Panc1 (cell line): ENCODE measurements around the gene CAMK1D.

Experiments
- CTCF ChIP-seq: fragments of 450-650 bp; IDR thresholded peaks from 2 replicates; pipeline ENCODE4 v1.5.1; 2017; ENCODE audit warnings: mild to moderate bottlenecking
- POLR2AphosphoS5 ChIP-seq: IDR thresholded peaks from 2 replicates; pipeline ENCODE4 v1.6.1; 2012; ENCODE audit warnings: mild to moderate bottlenecking, low read depth, low read length, moderate library complexity
- REST ChIP-seq, 2 experiments: IDR thresholded peaks; 2 replicates each; pipeline ENCODE4 v1.6.1; 2011 to 2012; ENCODE audit warnings: low read depth in 2 of 2, control low read depth in 1 of 2, low read length in 1 of 2, mild to moderate bottlenecking in 1 of 2, moderate library complexity in 1 of 2; ENCODE audit not compliant: insufficient read depth in 1 of 2
- SIN3A ChIP-seq: IDR thresholded peaks from 2 replicates; pipeline ENCODE4 v1.6.1; 2012; ENCODE audit warnings: low read depth, mild to moderate bottlenecking, low read length, moderate library complexity, borderline replicate concordance; ENCODE audit not compliant: insufficient read depth
- TCF7L2 ChIP-seq: IDR thresholded peaks from 2 replicates; pipeline ENCODE4 v1.6.1; 2011; ENCODE audit warnings: mild to moderate bottlenecking, low read depth, low read length, inconsistent platforms

GRCh38 chr10:12595936-12596576 is 246.7 kb downstream of the CAMK1D start:
- TF ChIP-seq CTCF, result no peak
- TF ChIP-seq POLR2AphosphoS5, result no peak
- TF ChIP-seq REST (IDR thresholded peaks at IDR 0.05; ENCODE audit: insufficient read depth in 1 of 2, low read depth in 2 of 2, low read length in 1 of 2), result no peak
- TF ChIP-seq SIN3A, result no peak
- TF ChIP-seq TCF7L2, result no peak
